ENCODE results near the gene CCN5. TPM values are rescaled to one million over a fixed set of nuclear protein-coding genes. Genes with fewer than 3 reads are reported as not detected.

The CCN5 gene
- total RNA-seq, 2 experiments from 2014 or later, result not detected

GRCh38 chr20:44746367-44747165, 31.4 kb downstream of the CCN5 start:
- H3K36me3 ChIP-seq (ENCODE audit: insufficient read depth, low read length), result no peaks in the 10 kb centered on the region
- no peaks in the 10 kb centered on the region for H4K20me1 ChIP-seq (ENCODE audit: insufficient read depth, low read length)
- H3K9me2 ChIP-seq (ENCODE audit: insufficient read depth, low read length), result no peaks in the 10 kb centered on the region
- H3K4me1 ChIP-seq (ENCODE audit: insufficient read depth, low read length, poor library complexity, severe bottlenecking), result peaks cover 12% of the 10 kb centered on the region
- DNase-seq (ENCODE audit: low spot score), result no peak
- H3K27ac ChIP-seq (ENCODE audit: low read depth, low read length, poor library complexity, severe bottlenecking), result no peak overlapping the region
- TF ChIP-seq EZH2phosphoT487 (IDR thresholded peaks at IDR 0.05; ENCODE audit: borderline replicate concordance, low read depth, low read length), result no peak
- TF ChIP-seq, protein P1, sequence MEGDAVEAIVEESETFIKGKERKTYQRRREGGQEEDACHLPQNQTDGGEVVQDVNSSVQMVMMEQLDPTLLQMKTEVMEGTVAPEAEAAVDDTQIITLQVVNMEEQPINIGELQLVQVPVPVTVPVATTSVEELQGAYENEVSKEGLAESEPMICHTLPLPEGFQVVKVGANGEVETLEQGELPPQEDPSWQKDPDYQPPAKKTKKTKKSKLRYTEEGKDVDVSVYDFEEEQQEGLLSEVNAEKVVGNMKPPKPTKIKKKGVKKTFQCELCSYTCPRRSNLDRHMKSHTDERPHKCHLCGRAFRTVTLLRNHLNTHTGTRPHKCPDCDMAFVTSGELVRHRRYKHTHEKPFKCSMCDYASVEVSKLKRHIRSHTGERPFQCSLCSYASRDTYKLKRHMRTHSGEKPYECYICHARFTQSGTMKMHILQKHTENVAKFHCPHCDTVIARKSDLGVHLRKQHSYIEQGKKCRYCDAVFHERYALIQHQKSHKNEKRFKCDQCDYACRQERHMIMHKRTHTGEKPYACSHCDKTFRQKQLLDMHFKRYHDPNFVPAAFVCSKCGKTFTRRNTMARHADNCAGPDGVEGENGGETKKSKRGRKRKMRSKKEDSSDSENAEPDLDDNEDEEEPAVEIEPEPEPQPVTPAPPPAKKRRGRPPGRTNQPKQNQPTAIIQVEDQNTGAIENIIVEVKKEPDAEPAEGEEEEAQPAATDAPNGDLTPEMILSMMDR (conservative IDR thresholded peaks at IDR 0.05; ENCODE audit: low read length), result no peak
- no peaks in the 10 kb centered on the region for H3K79me2 ChIP-seq (ENCODE audit: insufficient read depth, low read depth, low read length)
- no peaks in the 10 kb centered on the region for H3K9me3 ChIP-seq (ENCODE audit: low read length)
- BruUV-seq (replicated peaks), result no TSS peak
- intact Hi-C loops (cut with micrococcal nuclease; ENCODE audit: unreplicated experiment), result loop anchor here (1.0 kb wide), 1 partner anchor 121 kb away; no protein-coding TSS in a partner anchor
- CTCF ChIA-PET (ENCODE audit: unreplicated experiment), result interaction anchor here (0.6 to 2.2 kb wide), 3 partner anchors 8 to 116 kb away, joined by 3 to 6 read pairs (median 3); no protein-coding TSS in a partner anchor
- peak overlapping the region; percentile 31; the same call in 1 of the 2 replicates for H2AFZ ChIP-seq (ENCODE audit: low read length)
- peak overlapping the region; percentile 59 for H3K4me2 ChIP-seq (ENCODE audit: low read length)
- peak overlapping the region; percentile 34 for H3K4me3 ChIP-seq (ENCODE audit: low read depth, low read length, poor library complexity, severe bottlenecking)
- POLR2A ChIA-PET, result interaction anchor here (0.6 to 1.2 kb wide), 2 partner anchors 8 to 101 kb away, joined by 3 to 5 read pairs; no protein-coding TSS in a partner anchor

DNA sequence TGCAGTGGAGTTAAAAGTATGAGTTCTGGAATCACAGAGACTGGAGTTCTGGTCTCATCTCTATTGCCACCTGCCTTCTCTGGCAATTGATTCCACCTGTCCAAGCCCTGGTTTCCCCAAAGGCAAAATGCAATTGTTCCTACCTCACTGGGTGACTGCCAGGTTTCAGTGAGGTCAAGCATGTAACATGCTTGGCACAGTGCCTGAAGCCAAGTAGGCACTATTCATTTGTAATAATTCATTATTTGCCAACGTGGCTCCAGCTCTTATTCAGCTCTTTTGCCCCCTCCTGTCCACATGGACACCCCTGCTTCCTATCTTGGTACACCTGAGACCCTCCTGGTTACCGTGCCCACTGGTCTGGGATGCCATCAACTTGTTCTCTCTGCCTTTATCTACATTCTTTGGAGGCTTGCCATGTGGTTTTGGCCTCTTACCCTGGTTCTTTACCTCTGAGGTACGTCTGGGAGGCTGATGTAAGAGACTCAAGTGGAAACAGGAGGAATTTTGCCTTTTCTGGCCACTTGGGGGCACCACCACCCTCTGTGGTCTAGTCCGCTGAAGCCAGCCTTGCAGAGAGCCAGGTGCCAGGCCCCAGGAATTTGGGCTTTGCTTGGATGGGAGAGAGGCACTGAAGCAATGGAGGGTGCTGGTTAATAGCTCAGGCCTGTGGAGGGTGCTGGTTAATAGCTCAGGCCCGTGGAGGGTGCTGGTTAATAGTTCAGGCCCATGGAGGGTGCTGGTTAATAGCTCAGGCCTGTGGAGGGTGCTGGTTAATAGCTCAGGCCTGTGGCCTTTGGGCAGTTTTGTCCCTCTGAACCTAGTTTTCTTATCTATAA, 32.2 kb downstream of the CCN5 start:
- no TSS peak for BruUV-seq (replicated peaks)
- intact Hi-C loops (cut with micrococcal nuclease; ENCODE audit: unreplicated experiment), result loop anchor here (1.0 kb wide), 1 partner anchor 120 kb away; no protein-coding TSS in a partner anchor
- peaks cover 12% of the 10 kb centered on the region for H3K4me1 ChIP-seq (ENCODE audit: insufficient read depth, low read length, poor library complexity, severe bottlenecking)
- TF ChIP-seq, protein P1 (conservative IDR thresholded peaks at IDR 0.05; ENCODE audit: low read length), result peak; percentile 94
- no peak for TF ChIP-seq EZH2phosphoT487 (IDR thresholded peaks at IDR 0.05; ENCODE audit: borderline replicate concordance, low read depth, low read length)
- ChIA-PET POLR2A (interaction anchor here (0.6 to 1.2 kb wide), 5 partner anchors 9 to 142 kb away, joined by 3 to 5 read pairs (median 3); no protein-coding TSS in a partner anchor), CTCF (ENCODE audit: unreplicated experiment) (interaction anchor here (0.5 to 2.2 kb wide), 10 partner anchors 9 to 160 kb away, joined by 3 to 6 read pairs (median 3); no protein-coding TSS in a partner anchor)
- no peaks in the 10 kb centered on the region for H4K20me1 ChIP-seq (ENCODE audit: insufficient read depth, low read length)
- no peak overlapping the region for H3K4me2 ChIP-seq (ENCODE audit: low read length)
- H3K27ac ChIP-seq (ENCODE audit: low read depth, low read length, poor library complexity, severe bottlenecking), result no peak overlapping the region
- peak overlapping the region; percentile 58; the same call in 1 of the 2 replicates for H2AFZ ChIP-seq (ENCODE audit: low read length)
- H3K9me3 ChIP-seq (ENCODE audit: low read length), result no peaks in the 10 kb centered on the region
- H3K4me3 ChIP-seq (ENCODE audit: low read depth, low read length, poor library complexity, severe bottlenecking), result no peak overlapping the region
- no peaks in the 10 kb centered on the region for H3K79me2 ChIP-seq (ENCODE audit: insufficient read depth, low read depth, low read length)
- no peaks in the 10 kb centered on the region for H3K36me3 ChIP-seq (ENCODE audit: insufficient read depth, low read length)
- H3K9me2 ChIP-seq (ENCODE audit: insufficient read depth, low read length), result no peaks in the 10 kb centered on the region
- peak; percentile 78 for DNase-seq (ENCODE audit: low spot score)
